AG08396 (cell line): Measurements from ENCODE around the gene LMF1.
A peak's percentile ranks its signal among the peaks of the same experiment; 100 is the strongest.
"Not testable (repeated sequence)": the region's sequence is repeated elsewhere in the genome, so short reads cannot be mapped to it uniquely, and the experiment has no call there.

Experiments
- DNase-seq: peaks from one replicate; pipeline ENCODE4 v3.0.0; 2012; ENCODE audit warnings: low spot score, mixed read lengths

Gene LMF1

GRCh38 chr16:895371-895770 lies 75.4 kb downstream of the LMF1 start:
- DNase-seq: no peak

- DNase-seq: no peak
Observed at GRCh38 chr16:894841-895240, 75.9 kb downstream of the LMF1 start.

GRCh38 chr16:894136-894535 lies 76.6 kb downstream of the LMF1 start:
- DNase-seq: no peak

GRCh38 chr16:893360-893759 lies 77.4 kb downstream of the LMF1 start:
- DNase-seq: no peak

- DNase-seq: peak; percentile 61
Observed at GRCh38 chr16:892536-893255, 78.1 kb downstream of the LMF1 start.

GRCh38 chr16:892006-892405 lies 78.8 kb downstream of the LMF1 start:
- no peak for DNase-seq

GRCh38 chr16:891353-891740 lies 79.4 kb downstream of the LMF1 start:
- no peak for DNase-seq

GRCh38 chr16:890716-891352 lies 80.0 kb downstream of the LMF1 start:
- no peak for DNase-seq

- DNase-seq: no peak
Observed at GRCh38 chr16:890217-890616, 80.6 kb downstream of the LMF1 start.

- no peak for DNase-seq
Observed at GRCh38 chr16:889586-889985, 81.2 kb downstream of the LMF1 start.

GRCh38 chr16:888901-889570 lies 81.7 kb downstream of the LMF1 start:
- DNase-seq: no peak

GRCh38 chr16:888456-888855 lies 82.3 kb downstream of the LMF1 start:
- DNase-seq: not testable (repeated sequence)

- no peak for DNase-seq
Observed at GRCh38 chr16:887846-888245, 82.9 kb downstream of the LMF1 start.

- no peak for DNase-seq
Observed at GRCh38 chr16:886802-887731, 83.7 kb downstream of the LMF1 start.

- no peak for DNase-seq
Observed at GRCh38 chr16:886084-886543, 84.7 kb downstream of the LMF1 start.

- DNase-seq: no peak
Observed at GRCh38 chr16:885391-885790, 85.4 kb downstream of the LMF1 start.

- no peak for DNase-seq
Observed at GRCh38 chr16:884232-884631, 86.6 kb downstream of the LMF1 start.

- DNase-seq: no peak
Observed at GRCh38 chr16:883781-884180, 87.0 kb downstream of the LMF1 start.

GRCh38 chr16:883340-883739 lies 87.4 kb downstream of the LMF1 start:
- no peak for DNase-seq

GRCh38 chr16:882671-883070 lies 88.1 kb downstream of the LMF1 start:
- not testable (repeated sequence) for DNase-seq

GRCh38 chr16:882256-882655 lies 88.5 kb downstream of the LMF1 start:
- no peak for DNase-seq
